Upper lobe of left lung (tissue), 4 donors: ENCODE results near the gene ARHGAP10.

ENCODE experiments used
- EP300 ChIP-seq, 4 donors: sonication (generic); formaldehyde crosslinking; IDR thresholded peaks; one replicate each; pipeline ENCODE4 v1.5.1; 2017; ENCODE audit warnings: antibody characterized with exemption in 4 of 4, control low read depth in 2 of 4
- POLR2A ChIP-seq, 4 donors: fragments of 450-650 bp; IDR thresholded peaks; one replicate each; pipeline ENCODE4 v1.5.1; 2016 to 2017; ENCODE audit warnings: antibody characterized with exemption in 4 of 4, mild to moderate bottlenecking in 2 of 4
- POLR2AphosphoS5 ChIP-seq, 2 donors: sonication (generic); formaldehyde crosslinking; IDR thresholded peaks; one replicate each; pipeline ENCODE4 v1.5.1; 2017; ENCODE audit warnings: antibody characterized with exemption in 2 of 2
- TF ChIP-seq, protein P1 (sequence below), 6 experiments: fragments of 450-650 bp in 4 of 6; fragments of 200-600 bp in 2 of 6; sonication (generic) in 2 of 6; IDR thresholded peaks; one replicate each; pipeline ENCODE4 v1.5.1; 2016 to 2019; ENCODE audit warnings: antibody characterized with exemption in 6 of 6

DNA sequence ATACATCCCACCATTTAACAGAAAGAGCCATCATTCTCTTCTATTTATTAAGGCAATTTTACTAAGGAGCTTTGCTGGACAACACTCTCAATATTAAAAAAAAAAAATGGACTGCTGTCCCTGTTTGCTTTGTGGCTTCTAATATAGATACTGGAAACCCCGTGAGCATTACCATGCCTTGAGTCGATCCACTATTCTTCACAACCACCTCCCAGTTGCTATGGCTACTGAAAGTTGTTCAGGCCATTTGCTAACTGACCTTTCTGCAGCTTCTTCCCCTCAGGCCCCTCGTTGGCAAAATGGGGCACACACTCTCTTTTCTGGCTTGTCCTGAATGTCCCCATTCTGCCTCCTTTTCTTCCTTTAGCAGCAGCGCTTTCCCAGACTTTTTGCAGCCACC lies 369.9 kb downstream of the ARHGAP10 start:
- no peak for TF ChIP-seq POLR2A (IDR thresholded peaks at IDR 0.05)
- TF ChIP-seq, protein P1, sequence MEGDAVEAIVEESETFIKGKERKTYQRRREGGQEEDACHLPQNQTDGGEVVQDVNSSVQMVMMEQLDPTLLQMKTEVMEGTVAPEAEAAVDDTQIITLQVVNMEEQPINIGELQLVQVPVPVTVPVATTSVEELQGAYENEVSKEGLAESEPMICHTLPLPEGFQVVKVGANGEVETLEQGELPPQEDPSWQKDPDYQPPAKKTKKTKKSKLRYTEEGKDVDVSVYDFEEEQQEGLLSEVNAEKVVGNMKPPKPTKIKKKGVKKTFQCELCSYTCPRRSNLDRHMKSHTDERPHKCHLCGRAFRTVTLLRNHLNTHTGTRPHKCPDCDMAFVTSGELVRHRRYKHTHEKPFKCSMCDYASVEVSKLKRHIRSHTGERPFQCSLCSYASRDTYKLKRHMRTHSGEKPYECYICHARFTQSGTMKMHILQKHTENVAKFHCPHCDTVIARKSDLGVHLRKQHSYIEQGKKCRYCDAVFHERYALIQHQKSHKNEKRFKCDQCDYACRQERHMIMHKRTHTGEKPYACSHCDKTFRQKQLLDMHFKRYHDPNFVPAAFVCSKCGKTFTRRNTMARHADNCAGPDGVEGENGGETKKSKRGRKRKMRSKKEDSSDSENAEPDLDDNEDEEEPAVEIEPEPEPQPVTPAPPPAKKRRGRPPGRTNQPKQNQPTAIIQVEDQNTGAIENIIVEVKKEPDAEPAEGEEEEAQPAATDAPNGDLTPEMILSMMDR (IDR thresholded peaks at IDR 0.05): no peak
- TF ChIP-seq POLR2AphosphoS5 (IDR thresholded peaks at IDR 0.05): no peak
- no peak for TF ChIP-seq EP300 (IDR thresholded peaks at IDR 0.05)
